RWPE1 (cell line): Measurements from ENCODE around the gene PIP4K2C.

Experiments
- CTCF ChIA-PET: fragments of 350-600 bp; sonication (Branson Sonifier 250); formaldehyde crosslinking; extraction: SDS; loops from one replicate; lab custom pipeline; 2021; lab: Yijun Ruan, JAX
- POLR2A ChIA-PET: fragments of 400-600 bp; formaldehyde crosslinking; extraction: SDS; loops from one replicate; lab custom pipeline; 2020; ENCODE audit warnings: antibody characterized with exemption; ENCODE audit not compliant: low non-redundant PET; lab: Yijun Ruan, JAX
- DNase-seq: peaks from one replicate; pipeline ENCODE4 v3.0.0; 2012; ENCODE audit warnings: low spot score
- H3K27ac ChIP-seq: fragments of 450-650 bp; 2 replicates; pipeline ENCODE4 v1.5.1; 2017
- TF ChIP-seq, protein P1 (sequence below): fragments of 450-650 bp; conservative IDR thresholded peaks from 2 replicates; pipeline ENCODE4 v1.5.1; 2017; ENCODE audit warnings: low read depth, mild to moderate bottlenecking

PIP4K2C gene

DNA sequence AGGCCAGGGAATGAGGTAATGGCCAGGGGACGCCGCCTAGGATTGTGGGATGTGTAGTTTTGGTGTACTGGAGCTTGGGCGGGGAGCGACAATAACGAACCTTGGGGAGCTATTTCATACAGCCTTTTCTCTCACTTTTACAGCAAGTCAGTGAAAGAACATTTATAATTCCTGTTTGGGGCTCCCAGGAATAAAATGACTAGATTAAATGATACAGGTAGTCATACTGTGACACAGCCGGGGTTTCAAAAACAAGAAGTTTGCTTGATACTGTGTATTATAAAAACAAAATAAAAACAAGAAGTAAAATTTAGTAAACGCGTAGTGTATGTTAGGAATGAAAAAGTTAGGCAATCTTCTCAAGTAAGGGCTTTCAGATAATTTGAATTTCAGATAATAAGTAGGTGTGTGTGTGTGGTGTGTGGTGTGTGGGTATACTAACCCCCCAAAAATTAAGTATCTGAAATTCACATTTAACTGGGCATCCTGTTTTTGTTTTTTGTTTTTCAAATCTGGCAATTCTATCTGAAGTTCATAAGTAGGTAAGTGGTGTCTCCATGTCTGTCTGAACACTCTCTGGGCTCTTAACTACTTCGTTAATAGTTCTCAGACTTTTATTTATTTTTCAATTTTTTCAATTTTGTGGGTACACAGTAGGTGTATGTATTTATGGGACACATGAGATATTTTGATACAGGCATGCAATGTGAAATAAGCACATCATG lies 43.5 kb upstream of the PIP4K2C start:
- ChIA-PET POLR2A (no interaction called here), CTCF (interaction anchor here (0.8 kb wide), 1 partner anchor 12 kb away, joined by 5 read pairs; no protein-coding TSS in a partner anchor)
- DNase-seq, result no peak
- peak overlapping the region; percentile 81 for H3K27ac ChIP-seq
- TF ChIP-seq, protein P1, sequence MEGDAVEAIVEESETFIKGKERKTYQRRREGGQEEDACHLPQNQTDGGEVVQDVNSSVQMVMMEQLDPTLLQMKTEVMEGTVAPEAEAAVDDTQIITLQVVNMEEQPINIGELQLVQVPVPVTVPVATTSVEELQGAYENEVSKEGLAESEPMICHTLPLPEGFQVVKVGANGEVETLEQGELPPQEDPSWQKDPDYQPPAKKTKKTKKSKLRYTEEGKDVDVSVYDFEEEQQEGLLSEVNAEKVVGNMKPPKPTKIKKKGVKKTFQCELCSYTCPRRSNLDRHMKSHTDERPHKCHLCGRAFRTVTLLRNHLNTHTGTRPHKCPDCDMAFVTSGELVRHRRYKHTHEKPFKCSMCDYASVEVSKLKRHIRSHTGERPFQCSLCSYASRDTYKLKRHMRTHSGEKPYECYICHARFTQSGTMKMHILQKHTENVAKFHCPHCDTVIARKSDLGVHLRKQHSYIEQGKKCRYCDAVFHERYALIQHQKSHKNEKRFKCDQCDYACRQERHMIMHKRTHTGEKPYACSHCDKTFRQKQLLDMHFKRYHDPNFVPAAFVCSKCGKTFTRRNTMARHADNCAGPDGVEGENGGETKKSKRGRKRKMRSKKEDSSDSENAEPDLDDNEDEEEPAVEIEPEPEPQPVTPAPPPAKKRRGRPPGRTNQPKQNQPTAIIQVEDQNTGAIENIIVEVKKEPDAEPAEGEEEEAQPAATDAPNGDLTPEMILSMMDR, result no peak

GRCh38 chr12:57548013-57548315 lies 43.0 kb upstream of the PIP4K2C start:
- no peak for DNase-seq
- TF ChIP-seq, protein P1, result no peak
- POLR2A ChIA-PET, result no interaction called here
- CTCF ChIA-PET, result no interaction called here
- no peak overlapping the region for H3K27ac ChIP-seq

DNA sequence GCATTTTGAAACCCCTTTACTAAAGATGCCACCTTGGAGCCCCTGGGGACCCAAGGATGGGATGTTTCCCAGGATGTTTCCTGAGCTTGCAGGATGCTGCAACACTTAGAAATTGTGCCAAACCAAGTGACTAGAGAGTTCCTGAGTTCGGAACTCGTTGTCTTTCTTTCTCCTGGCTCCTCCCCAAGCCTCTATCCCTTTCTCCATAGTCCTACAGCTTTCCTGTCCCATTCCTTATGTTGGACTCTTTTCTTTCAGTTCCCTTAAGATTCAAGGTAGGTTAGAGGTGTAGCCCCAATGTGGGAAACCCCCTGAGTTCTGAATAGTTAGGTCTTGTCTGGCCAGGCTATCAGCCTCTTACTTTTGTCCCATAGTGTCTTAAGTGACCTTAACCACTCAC lies 42.5 kb upstream of the PIP4K2C start:
- ChIA-PET POLR2A (no interaction called here), CTCF (interaction anchor here (0.5 kb wide), 1 partner anchor 227 kb away, joined by 3 read pairs; no protein-coding TSS in a partner anchor)
- no peak overlapping the region for H3K27ac ChIP-seq
- TF ChIP-seq, protein P1, result no peak
- no peak for DNase-seq

DNA sequence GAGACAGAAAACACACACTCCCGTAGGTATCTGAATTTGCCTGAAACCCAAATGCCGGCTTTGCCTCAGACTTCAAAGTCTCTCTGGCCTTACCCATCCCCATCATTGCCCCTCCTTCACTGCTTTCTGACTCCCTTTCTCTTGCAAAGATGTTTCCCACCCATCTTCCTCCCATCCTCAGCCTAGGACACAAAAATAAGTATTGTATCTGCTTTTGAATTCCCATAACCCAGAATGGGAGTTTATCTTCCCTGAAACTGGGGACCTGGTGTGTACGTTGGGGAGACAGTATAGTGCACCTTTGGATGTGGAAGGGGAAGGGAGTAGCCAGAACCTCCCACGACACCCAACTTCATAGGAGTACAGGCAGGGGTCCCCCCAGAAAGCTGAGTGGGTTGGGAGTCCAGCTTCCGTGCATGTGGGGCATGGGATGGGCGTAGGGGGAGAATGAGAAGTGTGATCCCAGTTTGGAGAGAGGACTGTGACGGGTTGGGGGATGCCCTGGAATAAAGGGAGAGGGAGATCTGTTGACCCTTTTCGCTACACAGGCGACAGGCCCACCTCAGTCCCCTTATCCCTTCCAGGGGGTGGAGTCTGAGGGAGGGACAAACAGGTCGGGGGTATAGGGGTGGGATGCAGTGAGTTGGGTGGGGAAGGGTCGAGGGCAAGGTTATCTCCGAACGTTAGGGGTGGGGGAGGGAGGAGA lies 41.6 kb upstream of the PIP4K2C start:
- POLR2A ChIA-PET, result no interaction called here
- CTCF ChIA-PET, result no interaction called here
- no peak for DNase-seq
- no peak overlapping the region for H3K27ac ChIP-seq
- TF ChIP-seq, protein P1, result no peak

DNA sequence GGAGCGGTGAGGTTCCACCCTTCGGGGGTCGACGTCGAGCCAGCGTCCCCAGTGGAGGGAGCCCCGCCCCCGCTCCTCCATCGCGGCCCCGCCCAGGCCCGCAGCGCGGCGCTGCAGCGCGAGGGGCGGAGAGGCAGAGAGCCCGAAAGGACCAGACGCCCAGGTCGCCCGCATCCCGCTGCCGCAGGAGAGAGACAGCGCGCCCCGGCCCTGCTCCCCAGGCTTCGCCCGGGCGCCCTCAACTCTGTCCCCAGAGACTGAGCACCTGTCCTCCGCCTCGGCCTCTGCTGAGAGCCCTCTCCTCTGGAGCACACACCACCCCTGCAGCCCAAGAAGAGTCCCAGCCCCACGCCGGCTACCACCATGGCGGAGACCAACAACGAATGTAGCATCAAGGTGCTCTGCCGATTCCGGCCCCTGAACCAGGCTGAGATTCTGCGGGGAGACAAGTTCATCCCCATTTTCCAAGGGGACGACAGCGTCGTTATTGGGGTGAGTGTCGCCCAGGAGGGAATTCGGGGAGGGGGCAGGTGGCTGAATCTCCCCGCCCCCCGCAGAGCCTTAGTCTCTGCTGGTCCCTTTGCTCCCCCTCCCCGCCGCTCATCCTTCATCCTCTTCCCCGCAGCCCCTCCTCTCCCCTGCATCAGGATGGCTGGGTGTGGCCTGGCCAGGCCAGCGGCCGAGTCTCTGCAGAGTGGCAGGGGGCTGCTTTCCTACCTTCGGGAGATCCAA lies 40.9 kb upstream of the PIP4K2C start, which contains the start of gene KIF5A:
TSS of gene KIF5A (plus strand) at position 136 of the 732 bp plus-strand sequence. CDS start at position 364, 228 bp downstream.
- TF ChIP-seq, protein P1, result no peak
- ChIA-PET POLR2A (no interaction called here), CTCF (no interaction called here)
- DNase-seq, result peak; percentile 20
- H3K27ac ChIP-seq, result no peak within 1 kb of the TSS

- POLR2A ChIA-PET, result no interaction called here
- no peak overlapping the region for H3K27ac ChIP-seq
- TF ChIP-seq, protein P1, result no peak
- no peak for DNase-seq
- CTCF ChIA-PET, result no interaction called here
Measured at GRCh38 chr12:57550641-57551549, 40.1 kb upstream of the PIP4K2C start.
